Uterus (tissue), 2 donors: ENCODE data around the gene PRKG2.

Experiments used
- CTCF ChIP-seq, 4 experiments: fragments of 200-600 bp in 2 of 4; fragments of 450-650 bp in 2 of 4; sonication (generic) in 2 of 4; IDR thresholded peaks; one replicate each; pipeline ENCODE4 v1.5.1; 2016 to 2019; ENCODE audit warnings: antibody characterized with exemption in 4 of 4, mild to moderate bottlenecking in 2 of 4, moderate library complexity in 1 of 4
- POLR2A ChIP-seq, 2 donors: fragments of 450-650 bp; IDR thresholded peaks; one replicate each; pipeline ENCODE4 v1.6.1; 2016; ENCODE audit warnings: antibody characterized with exemption in 2 of 2, mild to moderate bottlenecking in 1 of 2, moderate library complexity in 1 of 2

- no peak for TF ChIP-seq CTCF (IDR thresholded peaks at IDR 0.05)
- no peak for TF ChIP-seq POLR2A (IDR thresholded peaks at IDR 0.05)
These were observed 165.1 kb downstream of the PRKG2 start for GRCh38 chr4:81049907-81050306.
